ENCODE measurements around the gene RAI14.

DNA sequence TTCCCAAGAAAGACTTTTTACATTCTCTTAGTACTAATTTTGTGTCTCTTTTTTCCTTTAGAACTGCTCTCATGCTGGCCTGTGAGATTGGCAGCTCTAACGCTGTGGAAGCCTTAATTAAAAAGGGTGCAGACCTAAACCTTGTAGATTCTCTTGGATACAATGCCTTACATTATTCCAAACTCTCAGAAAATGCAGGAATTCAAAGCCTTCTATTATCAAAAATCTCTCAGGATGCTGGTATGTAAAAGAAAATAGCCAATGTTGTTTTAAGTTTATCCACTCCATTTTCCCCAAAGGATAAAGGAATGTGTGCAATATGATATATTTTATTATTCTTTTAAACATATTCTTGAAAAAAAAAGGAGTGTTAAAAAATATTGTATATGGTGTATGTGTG is 155.6 kb downstream of the RAI14 start:
- TF ChIP-seq, protein P1, sequence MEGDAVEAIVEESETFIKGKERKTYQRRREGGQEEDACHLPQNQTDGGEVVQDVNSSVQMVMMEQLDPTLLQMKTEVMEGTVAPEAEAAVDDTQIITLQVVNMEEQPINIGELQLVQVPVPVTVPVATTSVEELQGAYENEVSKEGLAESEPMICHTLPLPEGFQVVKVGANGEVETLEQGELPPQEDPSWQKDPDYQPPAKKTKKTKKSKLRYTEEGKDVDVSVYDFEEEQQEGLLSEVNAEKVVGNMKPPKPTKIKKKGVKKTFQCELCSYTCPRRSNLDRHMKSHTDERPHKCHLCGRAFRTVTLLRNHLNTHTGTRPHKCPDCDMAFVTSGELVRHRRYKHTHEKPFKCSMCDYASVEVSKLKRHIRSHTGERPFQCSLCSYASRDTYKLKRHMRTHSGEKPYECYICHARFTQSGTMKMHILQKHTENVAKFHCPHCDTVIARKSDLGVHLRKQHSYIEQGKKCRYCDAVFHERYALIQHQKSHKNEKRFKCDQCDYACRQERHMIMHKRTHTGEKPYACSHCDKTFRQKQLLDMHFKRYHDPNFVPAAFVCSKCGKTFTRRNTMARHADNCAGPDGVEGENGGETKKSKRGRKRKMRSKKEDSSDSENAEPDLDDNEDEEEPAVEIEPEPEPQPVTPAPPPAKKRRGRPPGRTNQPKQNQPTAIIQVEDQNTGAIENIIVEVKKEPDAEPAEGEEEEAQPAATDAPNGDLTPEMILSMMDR (conservative IDR thresholded peaks at IDR 0.05) = no peak
- no peak for TF ChIP-seq EZH2 (IDR thresholded peaks at IDR 0.05; ENCODE audit: low read depth)
